HepG2 (cell line): Measurements from ENCODE around the gene TRDMT1.

ENCODE experiments used
- BCLAF1 ChIP-seq: fragments of 450-650 bp; IDR thresholded peaks from 2 replicates; pipeline ENCODE4 v1.6.1; 2017; ENCODE audit warnings: mild to moderate bottlenecking
- ZNF878 ChIP-seq: sonication (generic); formaldehyde crosslinking; IDR thresholded peaks from 2 replicates; pipeline ENCODE4 v1.8.1; 2023; ENCODE audit warnings: mild to moderate bottlenecking, missing genetic modification reagents, moderate library complexity

- TF ChIP-seq BCLAF1 (no peak), ZNF878 (CRISPR knock-in tag) (no peak)
Measured at GRCh38 chr10:17178006-17178405, 23.5 kb downstream of the TRDMT1 start.
